GM08714 (cell line): ENCODE results near the gene DCHS1.

Source experiments
- H3K4me3 ChIP-seq: fragments of 200-500 bp; sonication (Bioruptor generic); 2 replicates; pipeline ENCODE4 v1.5.1; 2014; ENCODE audit warnings: mild to moderate bottlenecking, low read length, inconsistent platforms
- ZNF274 ChIP-seq: IDR thresholded peaks from 2 replicates; pipeline ENCODE4 v1.6.1; 2012; ENCODE audit warnings: mild to moderate bottlenecking, low read depth, low read length

DCHS1 gene

DNA sequence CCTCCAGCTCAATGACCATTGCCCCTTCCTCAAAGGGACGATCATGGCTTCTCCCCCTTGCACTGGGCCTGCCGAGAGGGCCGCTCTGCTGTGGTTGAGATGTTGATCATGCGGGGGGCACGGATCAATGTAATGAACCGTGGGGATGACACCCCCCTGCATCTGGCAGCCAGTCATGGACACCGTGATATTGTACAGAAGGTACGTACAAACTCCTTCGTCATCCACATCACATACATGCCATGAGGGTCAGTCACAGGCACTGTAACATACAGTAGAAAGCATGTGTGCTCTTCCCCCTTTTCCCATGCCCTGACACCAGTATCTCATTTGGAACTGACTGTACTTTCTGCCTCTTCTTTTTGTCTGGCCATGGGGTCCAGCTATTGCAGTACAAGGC, 47.6 kb downstream of the DCHS1 start:
- H3K4me3 ChIP-seq: no peak overlapping the region
- no peak for TF ChIP-seq ZNF274

DNA sequence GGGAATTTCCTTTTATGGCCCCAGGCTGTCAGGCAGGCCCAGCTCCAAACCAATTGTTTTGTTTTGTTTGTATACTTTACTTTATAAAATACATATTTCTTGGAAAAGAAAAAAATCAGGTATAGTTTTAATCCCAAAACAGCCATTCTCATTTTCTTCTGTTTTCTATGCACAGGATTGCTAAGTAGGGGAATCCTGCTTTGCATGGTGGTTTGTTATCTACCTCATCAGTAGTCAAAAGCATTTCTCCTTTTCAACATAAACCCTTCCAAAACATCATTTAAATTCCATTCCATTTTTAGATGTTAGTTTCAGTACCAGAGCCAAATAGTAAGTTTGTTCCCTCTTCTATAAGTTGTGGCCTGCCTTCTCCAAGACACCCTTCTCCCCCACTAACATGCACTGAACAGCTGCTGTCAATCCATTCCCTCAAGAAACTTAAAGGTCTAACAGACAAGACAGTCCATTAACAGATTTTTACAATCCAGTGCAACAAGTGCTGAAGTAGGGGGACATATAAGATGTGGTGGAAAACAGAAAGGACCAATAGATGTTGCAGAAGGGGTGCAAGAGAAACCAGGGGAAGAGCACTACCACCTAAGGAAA, 48.3 kb downstream of the DCHS1 start:
- no peak for TF ChIP-seq ZNF274
- no peak overlapping the region for H3K4me3 ChIP-seq

DNA sequence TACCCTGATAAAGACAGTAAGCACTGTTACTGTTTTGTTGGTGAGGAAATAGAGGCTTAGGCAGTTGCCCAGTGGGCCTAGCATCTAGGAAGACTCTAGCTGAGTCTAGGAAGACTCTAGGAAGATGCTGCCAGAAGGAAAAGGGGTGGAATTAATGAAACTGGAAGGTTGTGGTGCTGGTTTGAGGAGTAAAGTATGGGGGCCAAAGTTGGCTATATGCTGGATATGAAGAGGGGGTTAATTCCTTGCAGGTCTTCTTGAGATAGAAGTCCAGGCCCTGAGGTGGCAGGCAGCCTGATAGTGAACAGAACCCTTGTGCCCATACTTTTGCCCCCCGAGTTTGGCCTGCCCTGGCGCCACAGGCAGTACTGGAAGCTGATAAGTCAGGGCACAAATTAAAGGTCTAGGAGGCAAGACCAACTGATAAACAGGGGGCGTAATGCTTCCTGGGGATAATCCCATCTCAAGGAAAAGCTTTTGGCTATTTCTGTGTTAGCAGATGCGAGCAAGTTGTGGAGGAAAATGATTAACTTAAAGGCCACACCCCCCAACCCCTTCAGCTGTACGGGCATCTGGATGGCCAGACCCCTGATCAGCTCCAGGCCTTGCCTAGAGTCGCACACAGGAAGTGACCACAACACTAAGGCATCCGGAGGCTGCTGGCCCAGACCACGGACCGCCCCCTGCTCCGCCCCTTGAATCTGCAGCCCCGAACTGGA, 49.0 kb downstream of the DCHS1 start:
- peak overlapping the region; percentile 49; the same call in 1 of the 2 replicates for H3K4me3 ChIP-seq

GRCh38 chr11:6604790-6605189, 50.8 kb downstream of the DCHS1 start:
- peak overlapping the region; percentile 69 for H3K4me3 ChIP-seq
- no peak for TF ChIP-seq ZNF274

More for the DNA sequence above, 49.0 kb downstream of the DCHS1 start:
- TF ChIP-seq ZNF274: no peak

DNA sequence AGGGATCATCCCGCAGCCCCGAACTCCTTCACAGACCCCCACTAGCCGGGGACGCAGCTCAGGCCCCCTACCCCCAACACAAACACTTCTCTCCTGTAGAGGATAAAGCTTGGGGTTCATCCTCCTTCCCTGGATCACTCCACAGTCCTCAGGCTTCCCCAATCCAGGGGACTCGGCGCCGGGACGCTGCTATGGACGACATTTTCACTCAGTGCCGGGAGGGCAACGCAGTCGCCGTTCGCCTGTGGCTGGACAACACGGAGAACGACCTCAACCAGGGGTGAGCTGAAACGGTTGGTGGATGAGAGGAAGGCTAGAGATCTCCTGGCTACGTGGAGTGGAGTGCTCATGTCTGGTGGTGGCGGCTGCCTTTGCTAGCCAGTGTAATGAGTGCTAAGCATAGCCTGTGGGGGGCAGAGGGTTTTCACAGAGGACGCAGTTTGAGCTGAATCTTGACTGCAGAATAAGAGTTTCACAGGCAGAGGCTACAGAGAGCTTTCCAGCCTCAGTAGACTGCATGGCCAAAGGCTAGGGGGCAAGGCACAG, 51.5 kb downstream of the DCHS1 start:
- peak overlapping the region; percentile 69 for H3K4me3 ChIP-seq
- no peak for TF ChIP-seq ZNF274

DNA sequence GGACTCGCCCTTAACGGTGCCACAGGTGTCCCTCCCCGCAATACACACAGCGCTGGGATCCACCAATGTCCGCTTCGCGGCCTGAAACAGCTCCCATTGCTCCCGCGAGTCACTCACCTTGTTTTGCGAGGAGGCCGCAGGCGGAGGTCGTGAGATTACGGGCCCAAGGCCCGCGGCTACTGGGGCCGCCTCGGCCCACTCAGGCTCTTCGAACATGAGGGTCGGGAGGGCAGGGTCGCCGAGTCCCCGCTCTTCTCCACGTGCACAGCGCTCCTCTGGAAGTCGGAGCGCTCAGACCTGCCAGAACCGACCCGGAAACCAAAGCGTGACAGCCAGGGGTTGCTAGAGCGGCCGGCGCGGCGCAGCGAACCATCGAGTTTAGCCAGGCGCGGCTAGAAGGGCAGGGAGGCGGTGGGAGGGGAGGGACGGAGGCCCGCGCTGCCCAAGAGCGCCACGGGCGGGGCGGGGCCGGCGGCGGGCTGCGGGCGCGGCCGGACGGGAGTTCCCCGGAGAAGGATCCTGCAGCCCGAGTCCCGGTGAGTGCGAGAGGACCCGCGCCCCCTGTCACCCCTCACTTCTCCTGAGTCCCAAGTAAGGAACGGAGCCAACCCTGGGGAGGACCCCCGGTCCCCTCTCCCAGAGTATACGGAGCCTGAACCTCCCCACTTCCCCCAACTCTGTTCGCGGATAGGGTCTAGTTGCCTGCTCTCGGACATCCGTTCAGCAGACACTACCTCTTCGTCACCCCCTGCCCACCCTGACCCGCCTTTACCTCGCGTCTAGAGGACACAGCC, 52.1 kb downstream of the DCHS1 start, which contains the start of the genes ILK and RRP8:
TSS of gene ILK (plus strand) at position 488 of the 794 bp plus-strand sequence. CDS start 498 bp downstream, outside the sequence.
TSS of gene RRP8 (minus strand) at position 330 of the 794 bp plus-strand sequence. CDS start at position 216, 114 bp downstream.
- peak within 1 kb of the TSS; percentile 69 for H3K4me3 ChIP-seq
- TF ChIP-seq ZNF274: no peak

DNA sequence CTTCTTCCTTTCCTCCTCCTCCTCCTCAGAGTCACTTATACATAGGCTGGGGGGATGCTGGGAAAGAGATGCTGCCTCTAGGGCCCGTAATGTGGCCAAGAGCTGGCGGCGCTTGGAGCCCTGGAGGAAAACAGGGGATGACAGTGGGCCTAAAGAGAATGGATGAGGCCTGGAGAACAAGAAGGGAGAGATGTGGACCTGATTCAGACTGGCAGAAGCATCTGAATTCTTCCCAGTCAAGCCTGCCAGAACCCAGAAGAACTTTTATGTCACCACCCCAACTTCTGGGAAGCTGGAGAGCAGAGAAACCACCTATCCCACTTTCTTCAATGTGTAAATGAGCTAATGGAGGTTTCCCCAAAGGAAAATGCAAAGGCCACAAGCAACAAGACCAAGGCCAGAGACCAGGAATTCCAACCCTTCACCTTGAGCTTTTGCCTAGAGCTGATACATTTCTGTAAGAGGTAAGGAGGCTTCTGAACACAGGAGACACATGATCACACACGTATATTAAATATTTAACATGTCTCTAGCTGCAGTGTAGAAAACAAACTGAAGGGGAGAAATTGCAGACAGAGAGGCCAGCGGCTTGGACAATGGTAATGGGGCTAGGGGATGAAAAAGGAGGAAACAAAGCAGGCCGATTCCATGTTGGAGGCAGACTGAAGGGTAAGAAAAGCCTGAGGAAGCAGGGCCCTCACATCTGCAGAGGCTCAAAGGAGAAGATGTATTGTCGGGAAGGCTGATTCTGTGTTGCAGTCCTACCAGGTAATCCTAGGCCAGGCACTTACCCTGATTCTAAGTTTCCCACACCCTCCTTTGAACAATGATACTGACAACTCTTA, 53.3 kb downstream of the DCHS1 start:
- no peak for TF ChIP-seq ZNF274
- H3K4me3 ChIP-seq: peak overlapping the region; percentile 69

DNA sequence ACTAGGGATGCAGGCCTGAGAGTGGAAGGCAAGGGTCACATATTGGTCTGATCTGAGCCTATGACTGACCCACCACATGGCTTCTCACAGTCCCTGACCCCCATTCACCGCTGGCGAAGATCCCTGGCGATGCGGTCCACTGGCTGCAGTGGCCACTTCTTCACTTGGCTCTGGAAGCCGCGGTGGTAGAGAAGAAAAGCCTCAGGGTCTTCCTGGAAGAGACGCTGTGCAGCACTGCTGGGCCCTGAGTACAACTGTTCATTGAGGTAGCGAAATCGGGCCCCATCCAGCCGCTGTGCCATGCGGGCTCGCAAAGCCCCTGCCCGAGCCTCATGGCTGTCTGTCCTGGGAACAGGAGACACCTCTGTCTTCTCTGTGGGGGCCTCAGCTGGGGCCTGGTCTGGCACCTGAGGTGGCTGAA, 54.6 kb downstream of the DCHS1 start:
- TF ChIP-seq ZNF274: no peak
- H3K4me3 ChIP-seq: no peak overlapping the region

- no peak overlapping the region for H3K4me3 ChIP-seq
- no peak for TF ChIP-seq ZNF274
Observed at GRCh38 chr11:6599881-6600390, 55.7 kb downstream of the DCHS1 start.

DNA sequence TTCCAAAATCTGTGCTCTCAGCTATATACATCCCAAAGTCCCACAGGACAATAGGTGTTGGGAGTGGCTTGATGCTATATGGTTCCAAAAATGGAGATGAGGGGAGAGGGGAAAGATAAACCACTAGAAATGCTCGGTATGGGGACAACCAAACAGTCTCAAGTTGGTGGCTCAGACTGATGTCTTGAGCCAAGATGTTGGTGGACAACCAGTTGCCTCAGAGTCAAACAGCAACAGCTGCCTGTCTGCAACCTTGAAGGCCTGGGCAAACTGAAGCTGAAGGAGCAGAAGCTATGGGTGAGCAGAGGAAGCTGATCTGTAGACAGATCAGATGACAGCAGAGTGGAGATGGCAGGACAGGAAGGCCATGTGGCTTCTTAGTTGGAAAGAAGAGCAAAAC, 56.2 kb downstream of the DCHS1 start:
- no peak overlapping the region for H3K4me3 ChIP-seq
- TF ChIP-seq ZNF274: no peak

- TF ChIP-seq ZNF274: no peak
- H3K4me3 ChIP-seq: no peak overlapping the region
Observed at GRCh38 chr11:6598555-6598954, 57.1 kb downstream of the DCHS1 start.

- H3K4me3 ChIP-seq: no peak overlapping the region
- no peak for TF ChIP-seq ZNF274
Observed at GRCh38 chr11:6596239-6596877, 59.3 kb downstream of the DCHS1 start.
